Measurements from ENCODE around the gene MRFAP1L1.
"Not testable (repeated sequence)": the region's sequence is repeated elsewhere in the genome, so short reads cannot be mapped to it uniquely, and the experiment has no call there.

The MRFAP1L1 gene

DNA sequence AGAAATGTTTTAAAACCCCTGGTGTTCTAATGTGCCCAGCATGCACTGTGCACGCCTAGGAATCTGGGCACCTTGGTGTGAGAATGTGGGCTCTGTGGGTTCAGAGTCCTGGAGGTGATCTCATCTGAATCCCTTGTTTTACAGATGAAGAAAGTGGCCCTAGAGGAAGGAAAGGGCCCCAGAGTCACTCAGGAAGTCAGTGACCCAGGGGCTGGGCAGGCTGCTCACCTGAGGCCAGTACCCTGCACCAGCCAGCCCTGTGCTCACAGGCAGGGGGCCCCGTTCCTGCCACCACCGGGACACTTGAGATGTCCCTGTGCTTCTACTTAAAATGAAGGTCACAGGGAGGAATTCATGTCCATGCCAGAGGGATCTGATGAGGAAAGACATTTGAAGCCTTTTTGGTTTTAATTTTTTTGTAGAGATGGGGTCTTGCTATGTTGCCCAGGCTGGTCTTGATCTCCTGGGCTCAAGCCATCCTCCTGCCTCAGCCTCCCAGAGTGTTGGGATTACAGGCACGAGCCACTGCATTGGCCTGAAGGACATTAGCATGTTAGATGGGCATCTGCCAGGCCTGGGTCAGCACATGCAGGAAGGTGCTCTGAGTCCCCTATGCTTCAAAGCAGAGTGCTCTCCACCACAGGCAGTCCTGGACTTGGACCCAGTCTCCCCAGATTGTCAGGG, 23.4 kb downstream of the MRFAP1L1 start:
- DNase-seq: no peak

DNA sequence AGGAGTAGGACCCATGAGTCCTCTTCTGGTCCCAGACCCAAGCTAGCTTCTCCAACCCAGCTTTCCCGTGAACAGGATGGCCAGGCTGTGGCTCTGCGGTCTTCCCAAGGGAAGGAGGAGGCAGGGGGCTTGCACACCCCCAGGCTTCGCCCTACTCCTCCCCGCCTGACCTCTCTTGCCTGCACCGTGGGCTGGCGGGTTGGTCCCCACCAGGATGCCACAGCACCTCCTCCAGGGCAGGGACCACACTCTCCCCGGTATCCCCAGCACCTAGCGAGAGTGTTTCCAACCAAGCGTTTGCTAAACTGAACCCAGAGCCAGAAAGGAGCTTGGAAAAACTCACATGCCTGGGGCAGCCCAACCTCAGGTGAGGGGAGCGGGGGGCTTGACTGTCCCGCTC, 25.0 kb downstream of the MRFAP1L1 start:
- DNase-seq: no peak

DNA sequence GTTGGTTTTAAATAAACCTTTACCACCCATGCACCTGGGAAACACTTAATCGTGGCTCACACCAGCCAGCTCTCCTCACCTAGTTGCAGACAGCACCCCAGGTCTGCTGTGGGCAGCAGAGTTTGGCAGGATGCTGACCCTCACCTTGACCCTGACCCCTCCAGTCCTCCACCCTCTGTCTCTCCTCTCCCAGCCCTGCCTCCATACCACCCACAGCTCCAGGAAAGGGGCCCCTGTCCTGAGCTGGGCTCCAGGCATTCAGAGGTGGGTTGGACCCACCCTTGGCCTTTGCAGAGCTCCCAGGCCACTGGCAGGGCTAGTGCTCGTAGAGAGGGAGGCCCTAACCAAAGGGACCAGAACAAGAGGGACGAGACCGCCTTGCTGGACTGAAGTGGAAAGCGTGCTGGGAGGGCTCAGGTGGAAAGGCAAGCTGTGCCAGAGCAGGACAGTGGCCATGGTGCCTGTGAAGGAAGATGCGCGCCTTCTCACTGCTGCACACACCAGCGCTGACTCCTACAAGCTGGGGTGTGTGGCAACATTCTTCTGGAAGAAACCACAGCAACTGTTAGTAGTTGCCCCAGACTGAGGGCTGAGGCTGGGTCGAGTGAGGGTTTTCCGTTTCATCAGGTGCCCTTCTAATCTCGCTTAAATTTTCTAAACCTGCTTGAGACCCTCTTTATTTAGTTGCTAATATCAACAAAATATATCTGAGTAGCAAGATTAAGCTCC, 26.6 kb downstream of the MRFAP1L1 start:
- DNase-seq: no peak

DNA sequence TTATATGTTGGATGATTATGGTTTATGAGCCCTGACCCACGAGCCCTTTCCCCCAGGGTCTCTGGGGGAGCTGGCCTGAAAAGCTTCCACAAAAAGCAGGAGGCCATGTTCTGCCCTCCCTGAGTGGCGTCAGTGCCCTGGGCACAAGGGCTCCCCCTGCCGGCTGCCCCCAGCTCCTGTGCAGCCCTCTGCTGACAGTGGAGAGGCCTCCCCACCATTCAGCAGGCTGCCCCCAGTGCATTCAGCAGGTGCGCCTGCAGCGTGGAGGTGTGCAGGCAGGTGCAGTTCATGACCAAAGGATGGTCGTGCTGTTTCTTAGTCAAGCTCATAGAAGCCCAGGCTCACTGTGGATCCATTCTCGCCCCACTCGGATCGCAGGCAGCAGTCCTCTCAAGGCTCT, 28.5 kb downstream of the MRFAP1L1 start:
- no peak for DNase-seq

DNA sequence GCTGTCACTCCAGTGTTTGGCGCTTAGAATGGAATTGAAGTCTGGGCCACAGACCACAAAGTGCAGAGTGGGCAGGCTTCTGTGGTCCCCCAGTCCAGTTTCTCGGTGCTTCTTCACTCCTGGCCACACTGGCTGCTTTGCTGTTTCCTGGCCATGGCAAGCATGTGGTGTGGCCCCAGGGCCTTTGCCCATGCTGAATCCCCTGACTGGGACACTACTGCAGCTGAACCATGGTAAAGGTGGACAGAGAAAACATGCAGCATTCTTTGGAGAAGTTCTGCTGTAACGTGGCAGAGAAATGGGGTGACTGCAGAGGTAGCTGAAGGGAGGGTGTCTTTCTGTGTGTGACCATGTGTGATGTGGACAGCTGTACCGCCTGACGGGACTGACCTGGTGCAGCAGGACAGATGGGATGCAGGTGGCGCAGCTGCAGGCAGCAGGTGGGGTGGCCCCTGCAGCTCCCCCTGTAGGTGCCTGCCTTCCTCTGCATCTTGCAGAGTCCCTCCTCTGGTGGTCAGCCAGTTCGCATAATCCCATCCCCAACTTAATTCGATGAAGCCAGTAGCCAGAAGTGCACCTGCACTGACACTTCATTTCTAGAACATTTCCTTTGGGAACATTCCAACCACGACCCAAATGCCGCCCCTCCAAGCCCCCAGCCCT, 29.2 kb downstream of the MRFAP1L1 start:
- no peak for DNase-seq

DNA sequence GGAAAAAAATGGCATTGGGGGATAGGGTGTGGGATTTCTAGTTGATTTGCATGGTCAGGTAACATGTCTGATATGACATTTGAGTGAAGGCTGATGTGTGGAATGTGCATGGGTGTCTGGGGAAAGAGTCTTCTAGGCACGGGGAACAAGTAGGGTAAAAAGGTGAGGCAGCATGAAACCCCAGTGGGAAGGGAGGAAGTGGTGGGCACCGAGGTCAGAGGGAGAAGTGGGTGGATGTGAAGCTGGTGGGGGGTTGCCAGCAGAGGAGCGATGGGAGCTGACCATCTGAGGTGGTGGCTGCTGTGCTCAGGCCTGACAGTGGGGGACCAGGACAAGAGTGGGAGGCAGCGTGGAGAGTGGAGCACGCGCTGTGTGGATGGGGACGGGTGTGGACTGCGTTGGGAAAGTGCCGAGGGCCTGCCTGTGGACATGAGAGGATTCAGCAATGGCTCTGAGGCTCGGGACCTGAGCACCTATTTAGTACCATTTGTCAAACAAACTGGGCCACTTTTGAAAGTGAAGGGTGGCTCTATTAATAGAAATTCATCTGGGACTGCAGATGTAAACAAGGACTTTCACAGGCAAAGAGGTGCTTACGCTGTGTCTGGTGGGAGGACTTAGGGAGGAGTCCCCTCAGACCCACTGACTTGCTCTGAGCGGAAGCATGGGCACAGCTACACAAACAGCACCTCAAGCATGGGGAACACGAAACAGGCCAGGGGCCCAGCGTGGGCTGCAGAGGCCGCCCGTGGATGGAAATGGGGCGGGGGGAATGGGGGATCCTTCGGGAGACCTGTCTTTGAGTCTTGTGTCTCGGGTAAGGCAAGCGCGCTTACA, 32.7 kb downstream of the MRFAP1L1 start:
- DNase-seq: no peak

DNA sequence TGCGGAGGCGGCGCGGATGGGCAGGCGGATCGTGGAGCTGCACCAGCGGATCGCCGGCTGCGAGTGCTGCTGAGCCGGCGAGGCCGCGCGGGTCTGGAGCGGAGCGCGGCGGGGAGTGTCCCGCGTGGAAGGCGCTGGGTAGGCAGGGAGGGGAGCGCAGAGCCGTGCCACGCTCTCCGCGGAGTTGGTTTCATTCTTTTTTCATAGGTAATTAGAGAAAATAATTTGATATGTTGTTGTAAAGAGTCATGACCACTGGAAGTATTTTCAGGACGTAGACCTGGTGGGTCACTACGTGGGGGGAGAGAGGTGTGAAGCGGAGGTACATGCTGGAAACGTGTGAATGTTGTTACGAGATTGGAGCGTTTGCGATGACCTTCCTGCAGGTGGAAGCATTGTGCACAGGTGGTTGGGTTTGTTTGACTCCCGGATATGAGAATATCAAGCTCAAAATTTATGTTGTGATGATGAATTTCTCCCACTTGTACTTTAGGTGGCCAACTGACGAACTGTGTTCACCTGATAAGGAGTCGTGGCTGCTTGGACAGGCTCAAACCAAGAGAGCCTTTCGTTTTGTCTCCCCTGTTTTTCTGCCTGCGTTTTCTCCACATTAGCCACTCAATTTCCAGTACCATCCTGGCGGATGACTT, 35.0 kb downstream of the MRFAP1L1 start:
- peak; percentile 76 for DNase-seq

DNA sequence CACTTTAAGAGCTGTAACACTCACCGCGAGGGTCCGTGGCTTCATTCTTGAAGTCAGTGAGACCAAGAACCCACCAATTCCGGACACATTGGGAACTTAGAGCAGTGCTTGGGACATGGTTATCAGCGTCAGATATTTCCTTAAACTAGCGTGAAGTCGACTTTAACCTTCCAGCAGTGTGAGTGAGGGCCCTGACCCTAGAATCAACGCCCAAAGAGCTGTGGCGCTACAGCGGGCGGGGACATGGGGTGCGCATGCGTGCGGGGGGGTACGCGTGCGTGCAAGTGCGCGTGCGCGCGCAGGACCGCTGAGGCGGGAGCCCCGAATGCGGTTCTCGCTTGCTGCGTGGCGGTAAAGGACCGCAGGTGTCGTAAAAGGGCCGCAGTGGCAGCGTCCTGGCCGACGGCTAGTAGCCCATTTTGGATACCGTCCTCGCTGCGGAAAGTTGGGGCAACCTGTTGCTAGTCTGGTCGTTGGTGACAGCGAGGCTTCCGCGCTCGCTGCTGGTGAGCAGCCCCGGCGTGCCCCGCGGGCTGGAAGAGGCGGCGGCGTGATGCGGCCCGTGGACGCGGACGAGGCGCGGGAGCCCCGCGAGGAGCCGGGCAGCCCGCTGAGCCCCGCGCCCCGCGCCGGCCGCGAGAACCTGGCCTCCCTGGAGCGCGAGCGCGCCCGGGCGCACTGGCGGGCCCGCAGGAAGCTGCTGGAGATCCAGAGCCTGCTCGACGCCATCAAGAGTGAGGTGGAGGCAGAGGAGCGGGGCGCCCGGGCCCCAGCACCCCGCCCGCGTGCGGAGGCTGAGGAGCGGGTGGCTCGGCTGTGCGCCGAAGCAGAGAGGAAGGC, 35.8 kb downstream of the MRFAP1L1 start:
- DNase-seq: peak; percentile 95

DNA sequence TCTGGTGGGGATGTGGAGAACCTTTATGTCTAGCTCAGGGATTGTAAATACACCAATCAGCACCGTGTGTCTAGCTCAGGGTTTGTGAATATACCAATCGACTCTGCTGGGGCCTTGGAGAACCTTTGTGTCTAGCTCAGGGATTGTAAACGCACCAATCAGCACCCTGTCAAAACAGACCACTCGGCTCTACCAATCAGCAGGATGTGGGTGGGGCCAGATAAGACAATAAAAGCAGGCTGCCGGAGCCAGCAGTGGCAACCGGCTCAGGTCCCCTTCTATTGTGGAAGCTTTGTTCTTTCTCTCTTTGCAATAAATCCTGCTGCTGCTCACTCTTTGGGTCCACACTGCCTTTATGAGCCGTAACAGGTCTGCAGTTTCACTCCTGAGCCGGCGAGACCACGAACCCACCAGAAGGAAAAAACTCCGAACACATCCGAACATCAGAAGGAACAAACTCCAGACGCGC, 36.4 kb downstream of the MRFAP1L1 start:
- not testable (repeated sequence) for DNase-seq

DNA sequence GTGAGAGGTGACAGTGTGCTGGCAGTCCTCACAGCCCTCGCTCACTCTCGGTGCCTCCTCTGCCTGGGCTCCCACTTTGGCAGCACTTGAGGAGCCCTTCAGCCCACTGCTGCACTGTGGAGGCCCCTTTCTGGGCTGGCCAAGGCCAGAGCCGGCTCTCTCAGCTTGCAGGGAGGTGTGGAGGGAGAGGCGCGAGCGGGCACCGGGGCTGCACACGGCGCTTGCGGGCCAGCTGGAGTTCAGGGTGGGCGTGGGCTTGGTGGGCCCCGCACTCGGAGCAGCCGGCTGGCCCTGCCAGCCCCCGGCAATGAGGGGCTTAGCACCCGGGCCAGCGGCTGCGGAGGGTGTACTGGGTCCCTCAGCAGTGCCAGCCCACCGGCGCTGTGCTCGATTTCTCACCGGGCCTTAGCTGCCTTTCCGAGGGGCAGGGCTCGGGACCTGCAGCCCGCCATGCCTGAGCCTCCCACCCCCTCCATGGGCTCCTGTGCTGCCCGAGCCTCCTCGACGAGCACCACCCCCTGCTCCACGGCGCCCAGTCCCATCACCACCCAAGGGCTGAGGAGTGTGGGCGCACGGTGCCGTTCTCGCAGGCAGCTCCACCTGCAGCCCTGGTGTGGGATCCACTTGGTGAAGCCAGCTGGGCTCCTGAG, 37.0 kb downstream of the MRFAP1L1 start:
- not testable (repeated sequence) for DNase-seq

DNA sequence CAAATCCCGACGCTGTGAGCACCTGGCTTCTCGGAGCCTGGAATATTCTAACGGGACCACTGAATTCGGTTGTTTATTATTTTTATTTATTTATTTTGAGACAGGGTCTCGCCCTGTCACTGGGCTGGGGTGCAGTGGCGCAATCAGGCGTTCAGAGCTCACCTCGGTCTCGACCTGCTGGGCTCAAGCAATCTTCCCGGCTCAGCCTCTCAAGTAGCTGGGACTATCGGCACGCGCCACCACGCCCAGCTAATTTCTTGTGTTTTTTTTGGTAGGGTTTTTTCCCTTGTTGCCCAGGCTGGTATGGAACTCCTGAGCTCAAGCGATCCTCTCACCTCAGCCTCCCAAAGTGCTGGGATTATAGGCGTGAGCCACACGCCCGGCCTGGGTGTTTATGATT, 37.5 kb downstream of the MRFAP1L1 start:
- DNase-seq: no peak

DNA sequence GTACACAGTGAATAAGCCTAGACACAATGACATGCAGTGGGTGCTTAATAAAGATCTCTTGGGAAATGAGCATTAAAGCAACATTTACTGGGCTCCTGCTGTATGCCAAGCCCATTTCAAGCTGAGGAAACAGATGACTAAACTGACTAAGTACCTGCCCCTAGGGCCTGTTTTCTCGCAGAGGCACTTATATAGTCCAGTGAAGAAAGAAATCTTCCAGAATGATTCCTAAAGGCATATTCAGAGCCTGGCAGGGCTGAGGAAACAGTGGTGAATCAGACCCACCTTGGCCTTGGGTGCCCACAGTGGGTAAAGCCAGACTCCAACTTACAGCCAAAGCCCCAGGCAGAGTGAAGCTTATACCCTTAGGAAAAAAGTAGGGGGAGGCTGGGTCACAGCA, 38.0 kb downstream of the MRFAP1L1 start:
- DNase-seq: no peak

DNA sequence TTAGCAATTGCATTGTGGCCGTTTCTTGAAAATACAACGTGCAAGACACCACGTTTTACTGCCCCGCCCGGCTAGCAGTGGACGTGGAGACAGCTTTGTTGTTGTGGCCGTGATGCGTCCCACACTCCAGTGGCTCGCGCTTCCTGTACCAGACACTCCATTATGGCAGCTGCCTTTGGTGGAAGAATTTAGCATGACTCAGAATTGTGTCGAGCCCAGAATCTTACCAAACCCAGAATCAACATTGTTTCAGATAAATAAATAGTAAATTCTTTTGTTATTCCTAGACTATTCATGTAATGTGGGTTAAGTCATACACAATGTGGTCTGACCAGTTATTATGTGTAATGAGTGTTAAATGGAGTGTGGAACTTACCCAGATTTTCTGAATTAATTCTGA, 41.3 kb downstream of the MRFAP1L1 start:
- no peak for DNase-seq

DNA sequence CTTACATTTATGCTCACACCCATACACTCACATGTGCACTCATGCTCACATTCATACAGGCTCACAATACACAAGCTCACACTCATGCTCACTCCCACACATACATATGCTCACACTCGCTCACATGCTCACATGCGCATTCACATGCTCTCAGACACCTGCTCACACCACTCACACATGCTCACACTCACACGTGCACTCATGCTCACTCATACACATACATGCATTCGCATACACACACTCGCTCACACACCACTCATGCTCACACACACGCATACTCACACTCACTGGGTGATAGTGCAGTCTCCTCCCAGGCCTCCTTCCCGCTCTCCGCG, 44.4 kb downstream of the MRFAP1L1 start:
- DNase-seq: no peak

DNA sequence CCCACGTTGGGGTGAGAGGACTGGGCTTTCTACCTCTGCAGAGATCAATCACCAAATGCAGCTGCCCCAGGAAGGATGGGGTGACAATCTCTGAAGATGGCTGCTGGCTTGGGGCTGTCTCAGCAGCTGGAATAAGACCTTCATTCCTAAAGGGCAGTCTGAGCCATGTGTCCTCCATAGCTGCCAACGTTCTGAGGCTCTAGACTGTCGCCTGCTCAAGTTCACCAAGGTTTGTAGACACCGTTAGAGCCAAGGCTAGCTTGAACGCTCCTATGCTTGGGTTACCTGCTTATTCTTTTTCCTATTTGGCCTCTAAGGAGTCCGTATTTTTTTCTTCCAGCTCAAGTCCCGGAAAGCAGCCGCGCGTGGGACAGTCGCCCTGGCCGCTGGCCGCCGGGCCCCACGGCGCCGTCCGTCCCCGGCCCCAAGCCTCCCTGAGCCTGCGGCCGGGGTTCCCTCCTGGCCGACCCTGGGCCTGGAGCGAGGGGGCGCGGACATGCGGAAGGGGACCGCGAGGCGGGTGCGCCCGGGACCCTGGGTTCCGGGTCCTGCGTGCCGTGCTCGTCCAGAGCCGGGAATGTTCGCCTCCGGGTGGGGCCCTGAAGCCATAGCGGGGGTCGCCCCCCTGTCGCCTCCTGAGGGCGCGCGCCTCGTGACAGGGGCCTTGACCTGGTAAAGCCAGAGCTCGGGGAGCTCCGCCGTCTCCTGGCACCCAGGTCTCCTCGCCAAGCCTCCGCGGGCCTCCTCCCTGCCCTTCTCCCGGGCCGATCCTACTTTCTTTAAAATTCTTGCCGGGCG, 45.9 kb downstream of the MRFAP1L1 start:
- DNase-seq: no peak

DNA sequence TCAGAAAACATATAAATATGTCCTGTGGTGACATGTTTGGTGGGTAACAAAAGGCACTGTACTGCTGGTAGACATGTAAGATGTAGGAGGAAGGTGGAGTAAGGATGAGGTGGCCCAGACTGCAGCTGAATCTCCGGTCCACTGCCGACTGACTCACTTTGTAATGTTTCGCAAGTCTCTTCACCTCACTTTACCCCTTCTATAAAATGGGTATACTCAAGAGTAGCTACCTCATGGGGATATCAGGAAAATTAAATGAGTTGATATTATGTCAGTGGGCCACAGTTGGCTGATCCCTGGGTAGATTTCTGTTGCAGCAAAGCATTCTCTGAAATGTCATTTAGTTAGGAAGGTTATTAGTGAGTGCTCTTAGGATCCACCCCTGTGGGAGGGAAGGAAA, 47.1 kb downstream of the MRFAP1L1 start:
- no peak for DNase-seq

DNA sequence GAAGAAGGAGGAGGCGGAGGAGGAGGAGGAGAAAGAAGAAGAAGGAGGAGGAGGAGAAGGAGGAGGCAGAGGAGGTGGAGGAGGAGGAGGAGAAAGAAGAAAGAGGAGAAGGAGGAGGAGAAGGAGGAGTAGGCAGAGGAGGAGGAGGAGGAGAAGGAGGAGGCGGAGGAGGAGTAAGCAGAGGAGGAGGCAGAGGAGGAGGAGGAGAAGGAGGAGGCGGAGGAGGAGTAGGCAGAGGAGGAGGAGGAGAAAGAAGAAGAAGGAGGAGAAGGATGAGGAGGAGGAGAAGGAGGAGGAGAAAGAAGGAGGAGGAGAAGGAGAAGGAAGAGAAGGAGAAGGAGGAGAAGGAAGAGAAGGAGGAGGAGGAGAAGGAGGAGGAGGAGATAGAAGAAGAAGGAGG, 49.2 kb downstream of the MRFAP1L1 start:
- no peak for DNase-seq

DNA sequence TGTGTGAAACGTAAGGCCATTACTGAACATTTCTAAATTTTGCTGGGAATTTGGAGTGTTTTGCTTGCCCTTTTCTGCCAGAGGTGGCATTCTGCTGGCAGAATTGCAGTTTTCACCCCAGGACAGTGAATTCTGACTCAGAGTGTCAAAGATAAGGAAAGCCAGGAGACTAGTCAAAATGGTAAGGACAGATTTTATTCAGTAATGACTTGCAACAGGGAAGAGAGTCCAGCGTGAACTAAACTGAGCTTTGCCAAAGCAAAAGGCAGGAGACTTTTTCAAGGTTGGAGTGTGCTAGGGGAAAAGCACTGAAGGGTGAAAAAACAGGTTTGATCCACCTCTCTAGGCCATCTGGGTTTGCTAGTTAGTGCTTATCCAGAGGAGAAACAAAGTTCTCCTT, 49.8 kb downstream of the MRFAP1L1 start:
- DNase-seq: no peak

DNA sequence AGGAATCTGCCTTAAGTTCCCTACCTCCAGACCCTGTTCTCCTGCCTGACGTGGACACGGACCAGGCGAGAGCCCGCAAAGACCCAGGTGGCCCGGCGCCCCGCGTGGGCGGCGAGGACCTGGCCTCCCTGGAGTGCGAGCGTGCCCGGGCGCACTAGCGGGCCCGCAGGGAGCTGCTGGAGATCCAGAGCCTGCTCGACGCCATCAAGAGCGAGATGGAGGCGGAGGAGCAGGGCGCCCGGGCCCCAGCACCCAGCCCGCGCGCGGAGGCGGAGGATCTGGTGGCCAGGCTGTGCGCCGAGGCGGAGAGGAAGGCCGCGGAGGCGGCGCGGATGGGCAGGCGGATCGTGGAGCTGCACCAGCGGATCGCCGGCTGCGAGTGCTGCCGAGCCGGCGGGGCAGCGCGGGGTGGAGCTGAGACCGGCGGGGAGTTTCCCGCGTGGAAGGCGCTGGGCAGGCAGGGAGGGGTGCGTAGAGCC, 51.0 kb downstream of the MRFAP1L1 start:
- DNase-seq: peak; percentile 56

DNA sequence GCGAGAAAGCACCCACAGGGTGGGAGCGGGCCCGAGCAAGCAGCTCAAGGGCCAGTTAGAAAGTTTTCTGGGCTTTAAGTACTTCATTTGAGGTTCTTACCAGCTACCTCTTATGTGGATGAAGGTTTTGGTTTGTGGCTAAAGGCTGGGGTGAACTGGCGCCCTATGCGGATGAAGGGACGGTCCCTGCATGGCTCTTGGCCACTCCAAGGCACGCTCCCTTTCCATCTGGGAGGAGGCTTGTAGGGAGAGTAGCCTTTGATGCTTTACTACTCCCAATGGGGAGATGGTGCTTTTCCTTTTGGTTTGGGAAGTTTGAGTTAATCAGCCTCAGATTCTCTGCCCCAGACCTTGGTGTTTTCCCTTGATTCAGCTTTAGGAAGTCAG, 51.5 kb downstream of the MRFAP1L1 start:
- DNase-seq: no peak
